ENCODE measurements around the gene UTF1.

DNA sequence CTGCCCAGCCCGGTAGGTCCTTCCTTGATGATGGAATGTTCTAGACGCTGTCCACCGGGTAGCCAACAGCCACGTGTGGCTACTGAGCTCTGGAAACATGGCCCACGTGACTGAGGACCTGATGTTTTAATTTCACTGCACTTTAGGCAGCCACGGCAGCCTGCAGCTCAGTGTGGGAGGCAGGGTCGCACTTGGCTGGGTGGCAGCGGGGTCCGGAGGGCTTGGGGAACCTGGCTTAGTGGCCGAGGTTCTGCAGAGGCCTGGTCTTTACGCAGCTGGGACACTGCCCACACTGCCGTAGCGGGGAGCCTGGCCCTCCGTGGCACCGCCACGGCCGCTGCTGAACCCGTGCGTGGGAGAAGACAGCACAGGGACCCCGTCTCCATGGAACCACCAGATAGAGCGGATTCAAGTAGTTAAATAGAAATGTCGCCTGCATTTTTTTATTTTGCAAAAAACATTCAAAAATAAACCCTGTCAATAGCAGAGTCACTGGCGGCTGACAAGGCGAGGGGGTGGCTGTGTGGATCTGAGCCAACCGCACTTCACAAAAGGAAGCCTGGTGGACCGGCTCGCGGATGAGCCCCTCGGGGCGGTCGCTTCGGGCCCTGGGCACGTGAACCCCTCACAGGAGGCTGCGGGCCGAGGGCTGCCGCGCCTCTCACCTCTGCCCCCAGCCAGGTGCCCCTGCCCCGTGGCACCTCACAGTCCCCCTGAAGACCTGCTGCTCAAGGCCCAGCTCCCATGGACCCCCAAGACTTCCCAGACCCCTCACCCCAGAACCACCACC is 25.6 kb upstream of the UTF1 start:
- TF ChIP-seq, protein P1, sequence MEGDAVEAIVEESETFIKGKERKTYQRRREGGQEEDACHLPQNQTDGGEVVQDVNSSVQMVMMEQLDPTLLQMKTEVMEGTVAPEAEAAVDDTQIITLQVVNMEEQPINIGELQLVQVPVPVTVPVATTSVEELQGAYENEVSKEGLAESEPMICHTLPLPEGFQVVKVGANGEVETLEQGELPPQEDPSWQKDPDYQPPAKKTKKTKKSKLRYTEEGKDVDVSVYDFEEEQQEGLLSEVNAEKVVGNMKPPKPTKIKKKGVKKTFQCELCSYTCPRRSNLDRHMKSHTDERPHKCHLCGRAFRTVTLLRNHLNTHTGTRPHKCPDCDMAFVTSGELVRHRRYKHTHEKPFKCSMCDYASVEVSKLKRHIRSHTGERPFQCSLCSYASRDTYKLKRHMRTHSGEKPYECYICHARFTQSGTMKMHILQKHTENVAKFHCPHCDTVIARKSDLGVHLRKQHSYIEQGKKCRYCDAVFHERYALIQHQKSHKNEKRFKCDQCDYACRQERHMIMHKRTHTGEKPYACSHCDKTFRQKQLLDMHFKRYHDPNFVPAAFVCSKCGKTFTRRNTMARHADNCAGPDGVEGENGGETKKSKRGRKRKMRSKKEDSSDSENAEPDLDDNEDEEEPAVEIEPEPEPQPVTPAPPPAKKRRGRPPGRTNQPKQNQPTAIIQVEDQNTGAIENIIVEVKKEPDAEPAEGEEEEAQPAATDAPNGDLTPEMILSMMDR (IDR thresholded peaks at IDR 0.05): no peak
- TF ChIP-seq EZH2 (IDR thresholded peaks at IDR 0.05; ENCODE audit: borderline replicate concordance, insufficient read depth, low read depth, low read length, poor library complexity, severe bottlenecking): no peak
